HG03520 (cell line): Measurements from ENCODE around the gene MATN3.

Experiments
- ATAC-seq: cut with Tn5 transposase; IDR thresholded peaks from one replicate; pipeline ENCODE4 v1.9.1; 2021; ENCODE audit warnings: mild to moderate bottlenecking, moderate library complexity; ENCODE audit not compliant: unreplicated experiment

The MATN3 gene

GRCh38 chr2:19942199-19942598, 70.3 kb downstream of the MATN3 start:
- no peak for ATAC-seq
